ENCODE data around the gene P2RY14. TPM values are rescaled to one million over a fixed set of nuclear protein-coding genes. Genes with fewer than 3 reads are reported as not detected.

P2RY14 gene
- total RNA-seq, 1 experiment from 2014 or later, result not detected

GRCh38 chr3:151201051-151201730 is 77.2 kb downstream of the P2RY14 start (continued):
- TF ChIP-seq E2F4 (CRISPR knock-in tag; IDR thresholded peaks at IDR 0.05; ENCODE audit: borderline replicate concordance, low read depth) (no peak), RORB (CRISPR knock-in tag; IDR thresholded peaks at IDR 0.05) (no peak)

GRCh38 chr3:151200586-151200985 is 77.8 kb downstream of the P2RY14 start:
- no peak overlapping the region for H3K4me3 Mint-ChIP-seq
- H3K27me3 Mint-ChIP-seq (ENCODE audit: low read depth), result no peaks in the 10 kb centered on the region
- H3K27ac Mint-ChIP-seq, result no peak overlapping the region
- no peak for DNase-seq (ENCODE audit: low spot score)
- ATAC-seq, result no peak
- POLR2A ChIA-PET, result no interaction called here
- no peaks in the 10 kb centered on the region for H3K9me3 Mint-ChIP-seq
- H3K36me3 Mint-ChIP-seq, result peaks cover 3% of the 10 kb centered on the region; the same call in 1 of the 2 replicates
- H3K4me1 Mint-ChIP-seq, result peaks cover 2% of the 10 kb centered on the region; the same call in 1 of the 2 replicates
- TF ChIP-seq NFATC4 (CRISPR knock-in tag; IDR thresholded peaks at IDR 0.05), result no peak
- TF ChIP-seq NR1H2 (CRISPR knock-in tag; IDR thresholded peaks at IDR 0.05), result no peak
- TF ChIP-seq HMGXB4 (CRISPR knock-in tag; IDR thresholded peaks at IDR 0.05), result no peak
- no peak for TF ChIP-seq ATF6 (CRISPR knock-in tag; IDR thresholded peaks at IDR 0.05)
- no peak for TF ChIP-seq NR3C1 (CRISPR knock-in tag; conservative IDR thresholded peaks at IDR 0.05; ENCODE audit: low read depth)
- TF ChIP-seq FOXP4 (CRISPR knock-in tag; IDR thresholded peaks at IDR 0.05), result no peak
- TF ChIP-seq NR2C2 (CRISPR knock-in tag; IDR thresholded peaks at IDR 0.05), result no peak
- no peak for TF ChIP-seq MXD4 (CRISPR knock-in tag; IDR thresholded peaks at IDR 0.05; ENCODE audit: borderline replicate concordance)
- CTCF ChIA-PET, result interaction anchor here (1.6 kb wide), 1 partner anchor 127 kb away, joined by 3 read pairs; no protein-coding TSS in a partner anchor

GRCh38 chr3:151199554-151200438 is 78.5 kb downstream of the P2RY14 start:
- DNase-seq (ENCODE audit: low spot score), result no peak
- ATAC-seq, result no peak
- ChIA-PET CTCF (interaction anchor here (1.6 kb wide), 1 partner anchor 128 kb away, joined by 3 read pairs; no protein-coding TSS in a partner anchor), POLR2A (no interaction called here)
- no peaks in the 10 kb centered on the region for H3K27me3 Mint-ChIP-seq (ENCODE audit: low read depth)
- H3K9me3 Mint-ChIP-seq, result no peaks in the 10 kb centered on the region
- H3K27ac Mint-ChIP-seq, result peak overlapping the region; percentile 43; the same call in 1 of the 2 replicates
- no peak overlapping the region for H3K4me3 Mint-ChIP-seq
- no peaks in the 10 kb centered on the region for H3K4me1 Mint-ChIP-seq
- H3K36me3 Mint-ChIP-seq, result peaks cover 3% of the 10 kb centered on the region; the same call in 1 of the 2 replicates
- TF ChIP-seq ATF3 (CRISPR knock-in tag; conservative IDR thresholded peaks at IDR 0.05) (no peak), SMAD3 (CRISPR knock-in tag; IDR thresholded peaks at IDR 0.05; ENCODE audit: borderline replicate concordance) (no peak), ZNF671 (CRISPR knock-in tag; IDR thresholded peaks at IDR 0.05) (no peak), RELA (CRISPR knock-in tag; IDR thresholded peaks at IDR 0.05; ENCODE audit: borderline replicate concordance) (no peak), ZNF121 (CRISPR knock-in tag; IDR thresholded peaks at IDR 0.05) (no peak), E2F1 (CRISPR knock-in tag; IDR thresholded peaks at IDR 0.05) (no peak), JAZF1 (CRISPR knock-in tag; IDR thresholded peaks at IDR 0.05) (no peak), FOXP1 (CRISPR knock-in tag; IDR thresholded peaks at IDR 0.05; ENCODE audit: borderline replicate concordance) (no peak), ZNF138 (CRISPR knock-in tag; conservative IDR thresholded peaks at IDR 0.05) (no peak), ZNF512 (CRISPR knock-in tag; IDR thresholded peaks at IDR 0.05; ENCODE audit: borderline replicate concordance) (no peak), GTF2I (CRISPR knock-in tag; conservative IDR thresholded peaks at IDR 0.05) (no peak), ATF1 (CRISPR knock-in tag; IDR thresholded peaks at IDR 0.05) (no peak)
